Sigmoid colon (tissue), 4 donors: ENCODE data around the gene RIPK4.

Experiments used
- POLR2AphosphoS5 ChIP-seq, 4 donors: sonication (generic); formaldehyde crosslinking; IDR thresholded peaks; one replicate each; pipeline ENCODE4 v1.6.1; 2017; ENCODE audit warnings: antibody characterized with exemption in 4 of 4
- TF ChIP-seq, protein P1 (sequence below), 4 experiments: fragments of 450-650 bp in 3 of 4; fragments of 200-600 bp in 1 of 4; IDR thresholded peaks; one replicate each; pipeline ENCODE4 v1.5.1; 2016 to 2019; ENCODE audit warnings: antibody characterized with exemption in 4 of 4, mild to moderate bottlenecking in 3 of 4, moderate library complexity in 2 of 4

DNA sequence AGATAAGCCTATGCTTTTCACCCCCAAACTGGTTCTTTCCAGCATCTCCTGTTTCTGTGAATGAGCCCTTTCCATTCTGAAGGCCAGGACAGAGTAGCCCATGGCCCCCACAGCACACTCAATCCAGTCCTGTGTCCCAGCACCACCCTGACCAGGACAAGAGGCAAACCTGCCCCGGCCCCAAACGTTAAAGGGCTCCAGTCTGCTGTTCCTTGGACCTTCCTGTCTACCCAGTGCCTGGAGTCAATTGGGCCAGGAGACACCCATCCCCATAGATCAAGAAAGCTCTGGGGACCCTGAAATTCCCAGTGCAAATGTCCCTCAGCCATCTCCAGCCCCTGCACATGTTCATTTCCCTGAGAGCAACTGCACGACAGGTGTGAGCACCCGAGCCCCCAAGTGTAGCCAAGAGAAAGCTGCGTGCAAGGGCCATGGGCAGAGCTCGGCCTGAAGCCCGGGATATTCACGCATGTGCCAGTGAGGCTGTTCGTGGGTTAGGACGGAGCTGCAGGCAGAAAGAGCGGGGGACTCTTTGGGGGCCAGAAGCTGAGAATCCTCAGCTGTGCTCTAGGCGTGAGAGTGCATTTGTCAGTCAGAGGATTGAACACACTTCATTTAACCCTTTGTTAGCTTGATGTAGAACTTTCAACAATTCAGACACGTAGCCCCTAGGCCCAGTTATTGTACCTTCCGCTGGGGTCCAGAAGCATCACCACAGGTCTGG lies 4.2 kb upstream of the RIPK4 start:
- TF ChIP-seq, protein P1, sequence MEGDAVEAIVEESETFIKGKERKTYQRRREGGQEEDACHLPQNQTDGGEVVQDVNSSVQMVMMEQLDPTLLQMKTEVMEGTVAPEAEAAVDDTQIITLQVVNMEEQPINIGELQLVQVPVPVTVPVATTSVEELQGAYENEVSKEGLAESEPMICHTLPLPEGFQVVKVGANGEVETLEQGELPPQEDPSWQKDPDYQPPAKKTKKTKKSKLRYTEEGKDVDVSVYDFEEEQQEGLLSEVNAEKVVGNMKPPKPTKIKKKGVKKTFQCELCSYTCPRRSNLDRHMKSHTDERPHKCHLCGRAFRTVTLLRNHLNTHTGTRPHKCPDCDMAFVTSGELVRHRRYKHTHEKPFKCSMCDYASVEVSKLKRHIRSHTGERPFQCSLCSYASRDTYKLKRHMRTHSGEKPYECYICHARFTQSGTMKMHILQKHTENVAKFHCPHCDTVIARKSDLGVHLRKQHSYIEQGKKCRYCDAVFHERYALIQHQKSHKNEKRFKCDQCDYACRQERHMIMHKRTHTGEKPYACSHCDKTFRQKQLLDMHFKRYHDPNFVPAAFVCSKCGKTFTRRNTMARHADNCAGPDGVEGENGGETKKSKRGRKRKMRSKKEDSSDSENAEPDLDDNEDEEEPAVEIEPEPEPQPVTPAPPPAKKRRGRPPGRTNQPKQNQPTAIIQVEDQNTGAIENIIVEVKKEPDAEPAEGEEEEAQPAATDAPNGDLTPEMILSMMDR (IDR thresholded peaks at IDR 0.05): no peak
- TF ChIP-seq POLR2AphosphoS5 (IDR thresholded peaks at IDR 0.05): no peak
